ENCODE data around the gene NFIA.

The NFIA gene

GRCh38 chr1:61490924-61491323 lies 408.6 kb downstream of the NFIA start:
- Histone ChIP-seq H3K9me3 (ENCODE audit: low read depth, low read length) (no peaks in the 10 kb centered on the region), H3K9ac (ENCODE audit: insufficient read length) (no peak overlapping the region), H3K36me3 (ENCODE audit: insufficient read depth, low read length) (no peaks in the 10 kb centered on the region), H3K4me3 (no peak overlapping the region), H3K27ac (no peak overlapping the region)
- DNase-seq (ENCODE audit: low read depth, low spot score), result no peak
- TF ChIP-seq EZH2 (IDR thresholded peaks at IDR 0.05) (no peak), FOXP2 (optimal IDR thresholded peaks at IDR 0.05; ENCODE audit: control extremely low read depth, extremely low read length, insufficient read depth) (no peak), POLR2AphosphoS5 (IDR thresholded peaks at IDR 0.05; ENCODE audit: borderline replicate concordance, low read depth, low read length) (no peak)

GRCh38 chr1:61491497-61491896 lies 409.1 kb downstream of the NFIA start:
- Histone ChIP-seq H3K4me3 (no peak overlapping the region), H3K9me3 (ENCODE audit: low read depth, low read length) (no peaks in the 10 kb centered on the region), H3K27ac (no peak overlapping the region), H3K9ac (ENCODE audit: insufficient read length) (no peak overlapping the region), H3K36me3 (ENCODE audit: insufficient read depth, low read length) (no peaks in the 10 kb centered on the region)
- TF ChIP-seq POLR2AphosphoS5 (IDR thresholded peaks at IDR 0.05; ENCODE audit: borderline replicate concordance, low read depth, low read length) (no peak), EZH2 (IDR thresholded peaks at IDR 0.05) (no peak), FOXP2 (optimal IDR thresholded peaks at IDR 0.05; ENCODE audit: control extremely low read depth, extremely low read length, insufficient read depth) (no peak)
- DNase-seq (ENCODE audit: low read depth, low spot score), result no peak

DNA sequence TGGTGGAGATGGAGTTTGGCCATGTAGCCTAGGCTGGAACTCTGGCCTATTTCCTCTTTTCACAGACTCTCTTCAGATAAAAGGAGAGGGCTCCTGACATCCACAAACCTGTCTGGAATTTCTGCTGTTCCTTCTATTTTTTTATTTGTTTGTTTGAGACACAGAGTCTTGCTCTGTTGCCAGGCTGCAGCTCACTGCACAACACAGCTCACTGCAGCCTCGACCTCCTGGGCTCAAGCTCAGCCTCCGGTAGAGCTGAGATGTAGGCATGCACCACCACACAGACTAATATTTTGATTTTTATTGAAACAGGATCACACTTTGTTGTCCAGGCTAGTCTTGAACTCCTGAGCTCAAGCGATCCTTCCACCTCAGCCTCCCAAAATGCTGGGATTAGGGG lies 411.6 kb downstream of the NFIA start:
- Histone ChIP-seq H3K9ac (ENCODE audit: insufficient read length) (no peak overlapping the region), H3K4me3 (no peak overlapping the region), H3K36me3 (ENCODE audit: insufficient read depth, low read length) (no peaks in the 10 kb centered on the region), H3K9me3 (ENCODE audit: low read depth, low read length) (no peaks in the 10 kb centered on the region), H3K27ac (no peak overlapping the region)
- TF ChIP-seq EZH2 (IDR thresholded peaks at IDR 0.05) (no peak), FOXP2 (optimal IDR thresholded peaks at IDR 0.05; ENCODE audit: control extremely low read depth, extremely low read length, insufficient read depth) (no peak), POLR2AphosphoS5 (IDR thresholded peaks at IDR 0.05; ENCODE audit: borderline replicate concordance, low read depth, low read length) (no peak)
- no peak for DNase-seq (ENCODE audit: low read depth, low spot score)

GRCh38 chr1:61496501-61496900 lies 414.1 kb downstream of the NFIA start:
- no peak for DNase-seq (ENCODE audit: low read depth, low spot score)
- H3K36me3 ChIP-seq (ENCODE audit: insufficient read depth, low read length), result no peaks in the 10 kb centered on the region
- no peaks in the 10 kb centered on the region for H3K9me3 ChIP-seq (ENCODE audit: low read depth, low read length)
- peak overlapping the region; percentile 17; the same call in 1 of the 2 replicates for H3K27ac ChIP-seq
- H3K9ac ChIP-seq (ENCODE audit: insufficient read length), result no peak overlapping the region
- H3K4me3 ChIP-seq, result 0 out of 2 replicates have a peak overlapping the region, but pooled peaks have one; percentile 10
- TF ChIP-seq POLR2AphosphoS5 (IDR thresholded peaks at IDR 0.05; ENCODE audit: borderline replicate concordance, low read depth, low read length) (no peak), FOXP2 (optimal IDR thresholded peaks at IDR 0.05; ENCODE audit: control extremely low read depth, extremely low read length, insufficient read depth) (no peak)

GRCh38 chr1:61497013-61497412 lies 414.7 kb downstream of the NFIA start:
- Histone ChIP-seq H3K4me3 (0 out of 2 replicates have a peak overlapping the region, but pooled peaks have one; percentile 10), H3K27ac (peak overlapping the region; percentile 17; the same call in 1 of the 2 replicates), H3K36me3 (ENCODE audit: insufficient read depth, low read length) (no peaks in the 10 kb centered on the region), H3K9ac (ENCODE audit: insufficient read length) (no peak overlapping the region), H3K9me3 (ENCODE audit: low read depth, low read length) (no peaks in the 10 kb centered on the region)
- TF ChIP-seq FOXP2 (optimal IDR thresholded peaks at IDR 0.05; ENCODE audit: control extremely low read depth, extremely low read length, insufficient read depth), result no peak
- TF ChIP-seq EZH2 (IDR thresholded peaks at IDR 0.05), result no peak
- no peak for TF ChIP-seq POLR2AphosphoS5 (IDR thresholded peaks at IDR 0.05; ENCODE audit: borderline replicate concordance, low read depth, low read length)
- no peak for DNase-seq (ENCODE audit: low read depth, low spot score)

- Histone ChIP-seq H3K27ac (no peak overlapping the region), H3K36me3 (ENCODE audit: insufficient read depth, low read length) (no peaks in the 10 kb centered on the region), H3K9ac (ENCODE audit: insufficient read length) (no peak overlapping the region), H3K4me3 (no peak overlapping the region), H3K9me3 (ENCODE audit: low read depth, low read length) (no peaks in the 10 kb centered on the region)
- no peak for DNase-seq (ENCODE audit: low read depth, low spot score)
- TF ChIP-seq FOXP2 (optimal IDR thresholded peaks at IDR 0.05; ENCODE audit: control extremely low read depth, extremely low read length, insufficient read depth) (no peak), POLR2AphosphoS5 (IDR thresholded peaks at IDR 0.05; ENCODE audit: borderline replicate concordance, low read depth, low read length) (no peak), EZH2 (IDR thresholded peaks at IDR 0.05) (no peak)
These were observed 416.0 kb downstream of the NFIA start for GRCh38 chr1:61498342-61498741.

- Histone ChIP-seq H3K9ac (ENCODE audit: insufficient read length) (no peak overlapping the region), H3K36me3 (ENCODE audit: insufficient read depth, low read length) (no peaks in the 10 kb centered on the region), H3K4me3 (no peak overlapping the region), H3K27ac (no peak overlapping the region), H3K9me3 (ENCODE audit: low read depth, low read length) (no peaks in the 10 kb centered on the region)
- DNase-seq (ENCODE audit: low read depth, low spot score), result no peak
- TF ChIP-seq POLR2AphosphoS5 (IDR thresholded peaks at IDR 0.05; ENCODE audit: borderline replicate concordance, low read depth, low read length) (no peak), EZH2 (IDR thresholded peaks at IDR 0.05) (no peak), FOXP2 (optimal IDR thresholded peaks at IDR 0.05; ENCODE audit: control extremely low read depth, extremely low read length, insufficient read depth) (no peak)
These were observed 419.9 kb downstream of the NFIA start for GRCh38 chr1:61501971-61502916.

DNA sequence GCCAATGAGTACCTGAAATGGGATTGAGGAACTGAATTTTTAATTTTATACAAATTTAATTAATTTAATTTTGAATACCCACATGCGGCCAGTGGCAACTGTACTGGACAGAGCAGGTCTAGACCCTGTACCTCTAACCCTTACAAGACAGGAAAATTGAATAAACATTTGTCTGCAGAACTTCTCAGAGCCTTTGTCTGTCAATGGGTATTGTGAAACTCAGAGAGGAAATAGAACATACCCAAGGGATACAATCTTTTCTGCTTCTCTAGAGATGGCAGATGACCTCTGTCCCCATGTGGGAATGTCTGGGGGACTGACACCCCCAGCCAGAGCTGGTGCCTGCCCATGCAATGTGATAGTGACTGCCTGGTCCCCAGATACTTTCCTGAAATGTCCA lies 421.9 kb downstream of the NFIA start:
- TF ChIP-seq FOXP2 (optimal IDR thresholded peaks at IDR 0.05; ENCODE audit: control extremely low read depth, extremely low read length, insufficient read depth) (no peak), POLR2AphosphoS5 (IDR thresholded peaks at IDR 0.05; ENCODE audit: borderline replicate concordance, low read depth, low read length) (no peak)

More for the DNA sequence above, 421.9 kb downstream of the NFIA start:
- no peak for DNase-seq (ENCODE audit: low read depth, low spot score)
- H3K9ac ChIP-seq (ENCODE audit: insufficient read length), result no peak overlapping the region
- H3K27ac ChIP-seq, result no peak overlapping the region
- H3K9me3 ChIP-seq (ENCODE audit: low read depth, low read length), result no peaks in the 10 kb centered on the region
- no peak overlapping the region for H3K4me3 ChIP-seq
- no peaks in the 10 kb centered on the region for H3K36me3 ChIP-seq (ENCODE audit: insufficient read depth, low read length)
